HK-2 (cell line): ENCODE results near the gene ANKRD16.
A peak's percentile ranks its signal among the peaks of the same experiment; 100 is the strongest.
"Not testable (repeated sequence)": the region's sequence is repeated elsewhere in the genome, so short reads cannot be mapped to it uniquely, and the experiment has no call there.

ENCODE experiments used
- DNase-seq: peaks from one replicate; pipeline ENCODE4 v3.0.0-alpha.2; 2018; ENCODE audit not compliant: unreplicated experiment

The ANKRD16 gene

GRCh38 chr10:5835446-5836095 lies 54.1 kb downstream of the ANKRD16 start:
- no peak for DNase-seq

- no peak for DNase-seq
Observed at GRCh38 chr10:5833814-5834213, 55.9 kb downstream of the ANKRD16 start.

GRCh38 chr10:5832946-5833345 lies 56.7 kb downstream of the ANKRD16 start:
- DNase-seq = no peak

GRCh38 chr10:5831446-5831782 lies 58.3 kb downstream of the ANKRD16 start:
- no peak for DNase-seq

GRCh38 chr10:5830629-5831445 lies 58.9 kb downstream of the ANKRD16 start:
- no peak for DNase-seq

- DNase-seq = no peak
Observed at GRCh38 chr10:5829267-5829666, 60.4 kb downstream of the ANKRD16 start.

GRCh38 chr10:5828725-5829124 lies 61.0 kb downstream of the ANKRD16 start:
- no peak for DNase-seq

GRCh38 chr10:5827841-5828240 lies 61.9 kb downstream of the ANKRD16 start:
- DNase-seq = no peak

GRCh38 chr10:5826511-5826910 lies 63.2 kb downstream of the ANKRD16 start:
- DNase-seq = not testable (repeated sequence)

GRCh38 chr10:5818894-5819293 lies 70.8 kb downstream of the ANKRD16 start:
- DNase-seq = no peak

- no peak for DNase-seq
Observed at GRCh38 chr10:5818048-5818331, 71.7 kb downstream of the ANKRD16 start.

GRCh38 chr10:5817322-5818047 lies 72.2 kb downstream of the ANKRD16 start:
- DNase-seq = no peak

GRCh38 chr10:5816170-5816569 lies 73.5 kb downstream of the ANKRD16 start:
- no peak for DNase-seq

- DNase-seq = no peak
Observed at GRCh38 chr10:5814110-5815107, 75.3 kb downstream of the ANKRD16 start.

- DNase-seq = peak; percentile 90
Observed at GRCh38 chr10:5813341-5814109, 76.2 kb downstream of the ANKRD16 start, which contains the start of gene GDI2. GDI2 (minus strand) TSS chr10:5813434; CDS start chr10:5813258, 176 bp downstream.

- DNase-seq = no peak
Observed at GRCh38 chr10:5813091-5813340, 76.7 kb downstream of the ANKRD16 start.

- peak; percentile 38 for DNase-seq
Observed at GRCh38 chr10:5812283-5813090, 77.2 kb downstream of the ANKRD16 start.
